ENCODE measurements around the gene FAHD2B.
"Not testable (repeated sequence)": the region's sequence is repeated elsewhere in the genome, so short reads cannot be mapped to it uniquely, and the experiment has no call there.

FAHD2B gene, protein sequence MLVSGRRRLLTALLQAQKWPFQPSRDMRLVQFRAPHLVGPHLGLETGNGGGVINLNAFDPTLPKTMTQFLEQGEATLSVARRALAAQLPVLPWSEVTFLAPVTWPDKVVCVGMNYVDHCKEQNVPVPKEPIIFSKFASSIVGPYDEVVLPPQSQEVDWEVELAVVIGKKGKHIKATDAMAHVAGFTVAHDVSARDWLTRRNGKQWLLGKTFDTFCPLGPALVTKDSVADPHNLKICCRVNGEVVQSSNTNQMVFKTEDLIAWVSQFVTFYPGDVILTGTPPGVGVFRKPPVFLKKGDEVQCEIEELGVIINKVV

DNA sequence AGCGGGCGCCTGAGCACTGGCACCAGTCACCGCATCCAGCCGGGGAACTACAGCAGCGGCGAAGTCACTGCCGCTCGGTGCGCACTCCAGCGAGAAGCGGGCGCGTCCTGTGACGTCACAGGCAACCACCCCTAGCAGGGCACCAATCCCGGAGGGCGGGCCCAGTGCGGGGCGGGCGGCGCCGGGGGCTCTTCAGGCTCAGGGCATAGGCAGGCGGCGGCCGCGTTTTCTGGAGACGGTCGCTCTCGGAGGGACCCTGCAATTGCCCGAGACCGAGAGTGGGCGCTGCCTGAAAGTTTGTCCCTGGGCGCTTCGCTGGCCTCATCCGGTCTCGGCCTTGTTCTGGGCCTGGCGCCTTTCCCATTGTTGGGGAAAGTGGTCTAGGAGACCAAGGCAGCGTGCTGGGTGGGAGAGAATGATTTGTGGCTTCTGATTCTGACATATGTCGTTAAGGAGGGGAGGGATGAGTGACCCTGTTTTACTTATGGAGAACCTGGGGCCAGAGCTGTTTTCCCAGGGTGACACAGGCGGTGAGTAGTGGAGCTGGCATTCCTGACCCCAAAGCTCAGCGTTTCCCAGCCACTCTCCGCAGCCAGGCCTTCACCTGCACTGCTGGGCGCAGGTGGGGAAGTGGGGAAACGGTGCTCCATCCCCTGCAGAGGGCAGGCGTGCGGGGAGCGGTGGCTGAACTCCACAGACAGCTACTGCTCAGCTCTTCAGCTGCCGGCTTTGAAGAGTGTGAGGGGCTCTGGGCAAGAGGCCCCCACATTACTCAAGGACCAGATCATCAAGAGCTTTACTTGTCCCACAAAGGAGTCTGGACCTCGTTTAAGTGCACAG, at the start of gene FAHD2B:
FAHD2B (minus strand) TSS at position 111 of the 840 bp plus-strand sequence. CDS start 3,176 bp downstream, outside the sequence.
- FAIRE-seq = not testable (repeated sequence)

DNA sequence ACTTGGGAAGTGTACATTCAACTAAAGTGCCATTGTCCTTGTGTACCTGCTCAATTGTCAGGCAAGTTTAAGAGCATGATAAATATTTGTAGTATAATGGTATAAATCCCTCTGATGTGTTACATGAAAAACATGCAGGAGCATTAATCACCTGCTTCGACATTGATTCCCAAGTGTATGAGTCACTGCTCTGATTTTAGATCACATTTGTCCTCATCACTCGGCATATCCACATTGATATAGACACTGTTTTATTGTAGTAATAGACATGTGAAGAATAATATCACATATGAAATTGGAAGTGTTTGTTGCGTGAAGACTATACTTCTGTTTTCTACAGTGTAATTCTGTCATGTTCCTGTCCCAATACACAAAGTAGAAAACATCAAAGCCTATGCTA, 49.3 kb upstream of the FAHD2B start:
- FAIRE-seq = not testable (repeated sequence)

DNA sequence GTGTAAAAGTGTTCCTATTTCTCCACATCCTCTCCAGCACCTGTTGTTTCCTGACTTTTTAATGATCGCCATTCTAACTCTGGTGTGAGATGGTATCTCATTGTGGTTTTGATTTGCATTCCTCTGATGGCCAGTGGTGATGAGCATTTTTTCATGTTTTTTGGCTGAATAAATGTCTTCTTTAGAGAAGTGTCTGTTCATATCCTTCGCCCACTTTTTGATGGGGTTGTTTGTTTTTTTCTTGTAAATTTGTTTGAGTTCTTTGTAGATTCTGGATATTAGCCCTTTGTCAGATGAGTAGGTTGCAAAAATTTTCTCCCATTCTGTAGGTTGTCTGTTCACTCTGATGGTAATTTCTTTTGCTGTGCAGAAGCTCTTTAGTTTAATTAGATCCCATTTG, 34.4 kb upstream of the FAHD2B start:
- not testable (repeated sequence) for FAIRE-seq

DNA sequence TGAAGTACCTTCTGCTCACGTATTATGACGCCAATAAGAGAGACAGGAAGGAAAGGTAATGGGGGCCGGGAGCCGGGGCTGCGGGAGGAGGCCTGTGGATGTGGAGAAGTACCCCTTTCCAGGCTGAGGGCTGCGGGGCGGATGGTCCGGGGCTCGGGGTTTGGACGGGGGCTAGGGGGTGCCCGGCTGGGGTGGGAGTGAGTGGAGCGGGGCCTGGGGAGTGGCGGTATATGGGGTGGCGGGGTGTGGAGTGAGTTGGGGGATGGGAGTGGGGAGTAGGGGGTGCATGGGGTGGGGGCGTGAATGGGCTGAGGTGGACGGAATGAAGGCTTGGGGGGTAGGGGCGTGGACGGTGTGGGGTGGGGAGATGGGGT, 19.2 kb upstream of the FAHD2B start:
- not testable (repeated sequence) for FAIRE-seq

DNA sequence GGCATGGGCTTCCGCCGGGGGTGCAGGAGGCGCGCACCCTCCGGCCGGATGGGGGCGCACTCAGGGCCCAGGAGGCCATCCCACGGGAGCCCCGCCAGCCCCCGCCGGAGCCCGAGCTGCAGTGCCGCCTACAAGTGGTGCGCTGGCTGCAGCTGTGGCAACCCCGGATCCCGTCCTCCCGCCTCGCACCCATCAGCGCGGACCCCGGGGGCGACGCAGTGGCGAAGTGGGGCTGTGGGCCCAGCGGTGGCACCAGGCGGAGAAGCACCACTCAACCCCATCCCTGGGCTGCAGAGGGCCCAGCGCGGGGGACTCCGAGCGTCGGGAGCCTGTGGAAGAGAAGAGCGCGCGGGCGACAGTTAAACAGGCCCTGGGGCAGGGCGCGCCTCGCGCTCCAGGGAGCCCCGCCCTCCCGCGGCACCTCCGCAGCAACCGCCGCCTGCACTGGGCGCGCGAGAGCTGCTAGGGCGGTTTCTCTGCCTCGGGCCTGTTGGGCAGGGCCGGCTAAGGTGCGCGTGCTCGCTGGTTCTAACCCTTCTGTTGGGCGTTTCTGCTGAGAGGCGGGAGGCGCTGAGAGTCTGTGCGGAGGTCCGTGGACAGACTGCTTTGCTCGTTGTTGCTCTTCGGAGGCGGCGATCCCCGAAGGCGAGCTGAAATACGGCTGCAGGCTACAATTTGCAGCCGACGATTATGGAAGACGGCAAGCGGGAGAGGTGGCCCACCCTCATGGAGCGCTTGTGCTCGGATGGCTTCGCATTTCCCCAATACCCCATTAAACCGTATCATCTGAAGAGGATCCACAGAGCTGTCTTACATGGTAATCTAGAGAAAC, 18.6 kb upstream of the FAHD2B start, which contains the start of gene ANKRD36:
ANKRD36 (plus strand) TSS at position 104 of the 832 bp plus-strand sequence; CDS start at position 691, 587 bp downstream.
- not testable (repeated sequence) for FAIRE-seq

DNA sequence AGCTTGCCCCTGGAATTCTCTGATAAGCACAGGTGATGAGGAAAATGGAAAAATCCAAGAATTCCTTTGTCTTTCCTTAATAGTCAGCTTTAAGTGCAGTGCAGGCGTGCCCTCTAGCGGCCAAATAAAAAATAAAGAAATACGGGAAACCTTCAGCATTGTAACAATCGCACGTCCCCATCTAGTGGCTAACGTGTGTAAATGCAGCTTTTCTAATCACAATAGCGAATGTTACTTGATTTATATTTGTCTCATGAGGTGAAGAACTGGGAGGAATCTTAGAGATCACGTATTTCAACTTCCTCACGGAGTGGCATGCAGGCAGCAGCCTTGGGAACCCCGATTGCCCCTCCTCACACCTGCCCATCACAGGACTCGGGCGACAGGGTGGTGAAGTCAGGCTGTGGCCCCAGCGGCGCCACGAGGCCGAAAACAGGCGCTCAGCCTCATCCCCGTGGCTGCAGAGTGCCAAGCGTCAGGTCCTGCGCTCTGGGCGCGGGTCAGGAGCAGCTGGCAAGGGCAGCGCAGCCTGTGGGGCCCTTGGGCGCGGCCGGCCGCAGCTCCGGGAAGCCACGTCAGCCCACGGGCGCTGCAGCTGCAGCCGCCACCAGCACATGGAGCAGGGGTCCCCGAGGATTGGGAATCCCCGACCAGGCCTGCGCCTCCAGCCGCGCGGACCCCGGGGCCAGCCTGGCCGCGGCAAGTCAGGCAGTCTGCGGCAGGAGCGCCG, 17.8 kb upstream of the FAHD2B start:
- not testable (repeated sequence) for FAIRE-seq

DNA sequence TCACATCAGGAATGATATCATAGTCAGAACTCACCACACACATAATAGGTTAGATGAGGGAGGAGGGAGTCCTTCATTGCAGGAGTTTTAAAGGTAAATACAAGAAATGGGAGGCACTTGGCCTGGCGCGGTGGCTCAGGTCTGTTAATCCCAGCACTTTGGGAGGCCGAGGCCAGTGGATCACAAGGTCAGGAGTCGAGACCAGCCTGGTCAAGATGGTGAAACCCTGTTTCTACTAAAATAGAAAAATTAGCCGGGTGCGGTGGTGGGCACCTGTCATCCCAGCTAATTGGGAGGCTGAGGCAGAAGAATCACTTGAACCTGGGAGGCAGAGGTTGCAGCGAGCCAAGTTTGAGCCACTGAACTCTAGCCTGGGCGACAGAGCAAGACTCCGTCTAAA, 16.6 kb upstream of the FAHD2B start:
- not testable (repeated sequence) for FAIRE-seq

DNA sequence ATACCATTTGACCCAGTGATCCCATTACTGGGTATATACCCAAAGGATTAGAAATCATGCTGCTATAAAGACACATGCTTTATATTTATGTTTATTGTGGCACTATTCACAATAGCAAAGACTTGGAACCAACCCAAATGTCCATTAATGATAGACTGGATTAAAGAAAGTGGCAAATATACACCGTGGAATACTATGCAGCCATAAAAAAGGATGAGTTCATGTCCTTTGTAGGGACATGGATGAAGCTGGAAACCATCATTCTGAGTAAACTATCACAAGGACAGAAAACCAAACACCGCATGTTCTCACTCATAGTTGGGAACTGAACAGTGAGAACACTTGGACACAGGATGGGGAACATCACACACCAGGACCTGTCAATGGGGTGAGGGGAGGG, 12.2 kb upstream of the FAHD2B start:
- not testable (repeated sequence) for FAIRE-seq

DNA sequence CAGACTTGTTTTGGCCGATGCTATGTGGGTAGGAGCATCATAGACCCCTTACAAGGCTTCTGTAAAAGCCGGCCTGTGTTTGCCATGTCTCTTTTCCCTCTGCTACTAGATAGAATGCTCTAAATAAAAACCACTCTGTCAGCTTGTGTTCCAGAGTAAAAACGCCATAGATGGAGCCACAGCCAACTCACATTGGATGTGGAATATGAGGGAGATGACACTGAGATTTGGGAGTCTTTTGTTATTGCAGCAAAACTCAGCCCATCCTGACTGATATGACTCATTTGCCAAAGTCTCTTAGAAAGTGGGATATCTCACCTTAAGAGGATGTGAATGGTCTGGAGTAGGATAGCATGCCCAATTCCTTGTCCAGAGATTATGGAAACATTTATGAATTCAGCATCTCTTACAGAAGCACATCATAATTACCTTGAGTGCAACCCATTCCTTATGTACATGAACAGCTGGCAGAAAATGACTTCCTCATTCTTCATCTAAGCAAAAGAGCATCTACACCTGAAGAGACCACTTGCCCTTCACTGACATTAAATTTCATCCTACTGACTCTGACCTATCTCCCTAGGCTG, 4.2 kb upstream of the FAHD2B start:
- not testable (repeated sequence) for FAIRE-seq

DNA sequence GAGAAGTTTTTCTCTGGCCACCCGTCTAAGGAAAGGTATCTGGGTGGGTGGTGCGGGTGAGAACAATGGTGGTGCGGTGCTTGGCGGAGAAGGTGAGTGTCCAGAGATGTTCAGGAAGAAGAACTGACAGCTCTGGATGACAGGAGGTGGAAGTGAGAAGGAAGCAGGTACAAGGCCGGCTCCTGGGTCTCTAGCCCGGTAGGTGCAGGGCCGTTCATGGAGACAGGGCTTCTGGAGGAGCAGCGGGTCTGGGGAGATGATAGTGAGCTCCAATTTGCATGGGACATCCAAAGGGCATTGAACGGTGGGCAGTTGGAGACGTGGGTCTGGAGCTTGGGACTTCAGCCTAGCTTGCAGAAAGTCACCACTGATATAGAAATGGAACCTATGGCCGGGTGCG, 979 bp upstream of the FAHD2B start:
- FAIRE-seq = no peak

DNA sequence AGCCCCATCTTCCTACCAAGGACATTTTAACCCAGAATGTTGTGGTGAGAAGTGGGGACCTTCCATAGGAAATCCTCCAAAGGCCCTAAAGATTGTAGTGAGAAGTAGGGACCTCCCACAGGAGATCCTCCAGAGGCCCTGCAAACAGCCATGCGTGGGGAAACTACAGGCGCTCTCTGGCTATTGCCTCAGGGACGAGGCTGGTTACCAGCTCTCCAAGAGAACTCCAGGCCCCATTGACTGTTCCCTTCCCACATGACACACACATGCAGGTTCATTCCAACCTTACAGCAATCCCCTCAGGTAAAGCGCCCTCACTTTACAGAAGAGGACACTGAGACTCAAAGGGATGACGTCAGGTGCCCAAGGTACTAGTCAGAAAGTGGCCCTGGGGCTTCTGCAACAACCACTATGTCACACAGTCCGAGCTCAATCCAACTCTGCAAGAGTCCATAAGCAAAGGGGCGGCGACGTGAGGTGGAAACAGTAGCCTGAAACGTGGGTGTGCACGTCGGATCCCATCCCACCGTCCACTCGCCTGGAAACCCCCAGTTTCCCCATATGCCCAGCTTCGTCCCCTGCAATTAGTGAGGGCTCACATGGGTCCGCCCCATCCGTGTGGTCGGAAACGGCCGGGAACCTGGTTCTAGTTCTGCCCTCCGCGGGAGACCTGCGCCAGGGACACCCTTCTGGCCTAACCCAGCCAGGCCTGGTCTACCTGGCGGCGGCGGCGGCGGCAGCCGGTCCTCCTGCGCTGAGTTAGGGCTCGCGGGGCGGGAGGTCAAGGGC, 505 bp downstream of the FAHD2B start:
- not testable (repeated sequence) for FAIRE-seq

DNA sequence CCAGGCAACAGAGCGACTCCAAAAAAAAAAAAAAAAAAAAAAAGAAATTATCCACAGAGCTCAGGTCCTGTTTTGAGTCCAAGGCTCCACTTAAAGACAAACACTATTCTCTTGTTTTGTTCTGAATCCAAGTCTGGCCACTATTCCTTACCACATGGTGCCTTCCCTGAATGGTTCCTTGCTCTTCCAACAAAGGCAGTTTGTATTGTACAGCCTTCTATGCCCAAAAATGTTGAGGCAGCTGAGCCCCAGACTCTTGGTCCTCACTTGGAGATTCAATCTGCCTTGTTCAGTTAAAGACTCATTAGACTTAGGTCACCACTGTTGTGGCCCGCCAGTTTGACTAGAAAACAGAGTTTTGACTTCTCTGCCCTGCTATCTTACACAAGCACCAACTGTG, 1.7 kb downstream of the FAHD2B start:
- not testable (repeated sequence) for FAIRE-seq

DNA sequence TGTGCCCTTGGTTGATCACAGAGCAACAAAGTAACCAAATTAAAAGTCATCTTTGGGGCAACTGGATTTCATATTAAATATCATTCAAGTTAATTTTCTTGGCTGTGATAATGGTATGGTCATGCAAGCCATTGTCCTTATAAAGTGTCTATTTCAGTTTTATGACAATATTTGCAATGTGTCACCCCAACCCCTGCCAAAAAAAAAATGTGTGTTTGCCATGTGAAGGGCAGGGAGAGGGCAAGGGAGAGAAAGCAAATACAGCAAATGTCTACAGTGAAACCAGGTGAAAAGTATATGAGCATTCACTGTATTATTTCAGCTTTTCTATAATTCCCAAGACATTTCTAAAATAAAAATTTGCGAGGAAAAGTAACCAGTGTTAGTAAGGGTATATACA, 6.0 kb downstream of the FAHD2B start:
- not testable (repeated sequence) for FAIRE-seq

DNA sequence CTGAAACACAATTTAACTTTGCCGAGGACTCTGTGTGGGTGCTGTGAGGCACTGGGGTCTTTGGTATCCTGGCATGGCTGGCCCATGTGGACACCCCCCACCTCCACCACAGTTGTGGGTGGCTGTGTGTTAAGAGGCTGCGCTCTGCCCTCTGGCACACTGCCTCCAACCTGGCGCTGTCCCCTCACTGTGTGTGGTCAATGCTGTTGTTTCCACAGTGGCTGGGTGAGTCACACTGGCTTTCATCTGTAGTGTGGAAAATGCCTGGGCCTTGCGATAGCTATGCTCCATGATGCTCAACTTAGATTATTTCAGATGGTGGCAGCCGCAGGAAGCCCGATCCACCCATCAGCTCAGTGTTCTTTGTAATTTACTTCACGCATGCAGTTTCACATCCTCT, 9.6 kb downstream of the FAHD2B start:
- FAIRE-seq = not testable (repeated sequence)

DNA sequence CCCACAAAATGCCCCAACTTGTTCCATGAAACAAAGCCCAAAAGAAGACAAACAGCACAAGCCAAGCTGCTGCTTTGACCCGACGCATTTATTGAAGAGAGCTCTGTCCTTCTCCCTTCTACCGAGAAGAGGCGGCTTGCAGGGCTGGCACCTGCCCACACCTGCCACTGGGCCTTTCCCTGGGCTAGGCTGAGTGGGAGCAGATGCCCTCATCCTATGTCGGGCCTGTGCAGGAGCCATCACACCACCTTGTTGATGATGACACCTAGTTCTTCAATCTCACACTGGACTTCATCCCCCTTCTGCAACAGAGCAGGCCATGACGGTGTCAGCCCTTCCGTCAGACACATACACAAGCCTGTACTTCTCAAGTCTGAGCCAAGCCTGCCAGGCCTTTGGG, 11.2 kb downstream of the FAHD2B start:
- not testable (repeated sequence) for FAIRE-seq

DNA sequence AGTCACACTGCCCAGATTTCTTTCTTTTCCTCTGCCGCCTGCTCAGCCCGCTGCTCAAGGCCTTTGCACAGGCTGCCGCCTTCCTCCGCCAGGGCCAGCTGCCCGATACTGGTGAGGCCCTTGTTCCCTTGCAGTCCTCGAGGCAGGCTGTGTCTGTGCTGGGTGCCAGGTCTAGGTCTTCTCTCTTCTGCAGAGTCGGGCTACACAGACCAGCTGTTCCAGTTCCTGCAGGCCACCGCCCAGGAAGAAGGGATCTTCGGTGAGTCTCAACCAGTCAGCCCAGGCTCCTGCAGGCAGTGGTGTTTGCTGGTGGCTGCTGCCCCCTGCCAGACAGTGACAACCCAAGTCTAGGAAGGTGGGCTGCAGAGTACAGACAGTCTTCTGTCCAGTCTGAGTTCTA, 12.5 kb downstream of the FAHD2B start:
- FAIRE-seq = not testable (repeated sequence)

DNA sequence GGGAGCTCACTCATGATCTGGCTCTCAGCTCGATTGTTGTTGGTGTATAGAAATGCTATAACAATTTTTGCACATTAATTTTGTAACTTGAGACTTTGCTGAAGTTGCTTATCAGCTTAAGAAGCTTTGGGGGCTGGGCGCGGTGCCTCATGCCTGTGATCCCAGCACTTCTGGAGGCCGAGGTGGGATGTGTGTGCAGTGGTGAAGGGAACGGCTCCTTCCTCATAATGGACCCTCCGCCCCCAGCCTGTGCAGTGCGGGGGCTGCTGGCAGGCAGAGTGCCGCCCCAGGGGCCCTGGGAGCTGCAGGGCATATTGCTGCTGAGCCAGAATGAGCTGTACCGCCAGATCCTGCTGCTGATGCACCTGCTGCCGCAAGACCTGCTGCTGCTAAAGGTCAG, 13.8 kb downstream of the FAHD2B start:
- not testable (repeated sequence) for FAIRE-seq

DNA sequence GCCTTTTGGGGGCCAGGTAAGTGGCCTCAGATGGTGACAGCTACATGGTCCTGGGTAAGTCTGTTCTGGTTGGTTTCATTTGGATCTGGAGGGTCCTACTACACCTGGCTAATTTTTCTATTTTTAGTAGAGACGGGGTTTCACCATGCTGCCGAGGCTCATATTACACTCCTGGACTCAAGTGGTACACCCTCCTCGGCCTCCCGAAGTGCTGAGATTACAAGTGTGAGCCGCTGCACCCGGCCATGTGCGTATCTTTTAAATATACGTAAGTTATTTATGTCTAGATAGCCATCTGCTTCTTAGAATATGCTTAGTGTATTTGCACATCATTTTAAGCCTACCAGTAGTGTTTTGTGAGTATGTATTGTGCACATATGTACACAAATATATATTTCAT, 17.5 kb downstream of the FAHD2B start:
- FAIRE-seq = not testable (repeated sequence)

DNA sequence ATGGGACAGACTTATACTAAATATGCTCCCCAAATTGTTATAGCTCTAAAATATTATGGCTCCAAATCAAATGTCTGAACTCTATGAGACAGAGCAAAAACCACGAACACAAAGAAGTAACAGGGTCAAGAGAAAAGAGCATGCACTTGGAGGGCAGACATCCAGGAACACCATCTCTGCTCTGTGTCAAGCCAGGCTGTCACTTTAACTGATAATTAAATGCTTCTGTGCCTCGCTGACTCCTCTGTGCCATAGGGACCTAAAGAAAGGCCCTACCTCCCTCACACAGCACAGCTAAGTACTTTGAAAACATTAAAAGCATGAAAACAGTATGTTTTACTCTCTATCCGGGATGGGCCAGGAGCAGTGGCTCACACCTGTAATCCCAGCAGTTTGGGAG, 23.8 kb downstream of the FAHD2B start:
- not testable (repeated sequence) for FAIRE-seq

DNA sequence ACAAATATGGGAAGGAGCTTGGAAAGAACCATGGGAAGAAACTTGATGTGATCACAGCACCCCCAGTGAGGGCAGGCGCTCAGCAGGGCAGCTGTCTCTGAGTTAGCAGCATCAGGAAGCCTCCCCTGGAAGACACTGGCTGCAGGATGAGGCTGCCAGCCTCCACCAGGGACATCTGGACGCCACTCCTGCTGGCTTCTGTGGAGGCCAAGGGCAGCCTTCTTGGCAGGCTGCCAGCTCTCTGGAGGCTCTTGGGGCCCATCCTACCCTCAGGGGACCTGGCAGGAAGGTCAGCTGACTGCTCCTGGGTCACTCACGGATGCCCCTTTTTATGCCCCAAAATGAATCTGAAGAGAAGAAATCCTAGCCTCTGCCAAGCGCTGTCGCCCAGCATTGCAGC, 26.0 kb downstream of the FAHD2B start:
- FAIRE-seq = not testable (repeated sequence)

DNA sequence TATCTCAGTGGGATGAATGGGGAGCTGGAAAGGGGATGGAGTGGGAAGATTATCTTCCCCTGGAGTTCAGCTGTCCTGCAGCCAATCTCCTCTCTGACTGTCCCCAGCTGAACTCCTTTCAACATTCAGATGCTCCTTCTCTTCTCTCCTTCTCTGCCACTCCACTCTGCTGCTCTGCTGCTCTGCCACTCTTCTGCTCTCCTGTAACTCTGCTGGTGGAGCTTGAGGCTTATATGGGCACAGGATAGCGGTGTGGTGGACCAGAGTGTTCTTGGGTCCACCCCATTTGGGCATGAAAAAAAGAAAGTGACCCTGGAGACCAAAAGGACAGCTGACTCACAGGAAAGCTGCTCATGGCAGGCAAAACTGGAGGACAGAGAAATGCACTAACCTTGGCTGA, 26.6 kb downstream of the FAHD2B start:
- no peak for FAIRE-seq
